IPS-18a (cell line): Measurements from ENCODE around the gene DENND1A.

ENCODE experiments used
- H3K27ac ChIP-seq: one replicate; pipeline ENCODE4 v1.5.1; 2013; ENCODE audit warnings: low read length
- H3K27me3 ChIP-seq: one replicate; pipeline ENCODE4 v1.6.1; 2013; ENCODE audit warnings: mild to moderate bottlenecking, low read length; ENCODE audit not compliant: control insufficient read depth, insufficient read depth
- H3K36me3 ChIP-seq: one replicate; pipeline ENCODE4 v1.6.1; 2013; ENCODE audit warnings: low read depth, low read length; ENCODE audit not compliant: control insufficient read depth
- H3K4me1 ChIP-seq: one replicate; pipeline ENCODE4 v1.6.1; 2013; ENCODE audit warnings: low read depth, low read length; ENCODE audit not compliant: control insufficient read depth
- H3K4me3 ChIP-seq: one replicate; pipeline ENCODE4 v1.5.1; 2013; ENCODE audit warnings: low read length
- H3K9ac ChIP-seq: one replicate; pipeline ENCODE4 v1.6.1; 2013; ENCODE audit warnings: mild to moderate bottlenecking, low read length, moderate library complexity
- H3K9me3 ChIP-seq: one replicate; pipeline ENCODE4 v1.6.1; 2013; ENCODE audit warnings: low read depth, low read length; ENCODE audit not compliant: control insufficient read depth

Gene DENND1A

DNA sequence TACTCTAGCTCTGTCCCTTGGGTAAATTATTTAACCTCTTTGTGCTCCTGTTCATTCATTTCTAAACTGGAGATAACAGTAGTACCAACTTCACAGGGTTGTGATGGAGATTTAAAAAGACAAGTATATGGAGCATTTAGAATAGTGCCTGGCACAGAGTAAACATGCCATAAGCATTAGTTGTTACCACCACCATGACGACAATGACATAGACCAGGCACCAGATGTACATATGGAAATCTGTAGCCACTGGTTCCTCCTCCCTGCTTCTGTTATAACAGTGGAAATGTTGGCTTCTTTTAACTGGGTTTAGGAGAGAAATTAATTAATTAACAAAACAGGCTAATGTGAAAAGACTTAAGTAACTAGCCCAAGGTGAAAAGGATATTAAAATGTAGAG lies 217.5 kb downstream of the DENND1A start:
- Histone ChIP-seq H3K9me3 (no peaks in the 10 kb centered on the region), H3K4me1 (peaks cover 9% of the 10 kb centered on the region), H3K36me3 (no peaks in the 10 kb centered on the region), H3K27me3 (no peaks in the 10 kb centered on the region), H3K27ac (no peak overlapping the region), H3K4me3 (no peak overlapping the region), H3K9ac (no peak overlapping the region)

DNA sequence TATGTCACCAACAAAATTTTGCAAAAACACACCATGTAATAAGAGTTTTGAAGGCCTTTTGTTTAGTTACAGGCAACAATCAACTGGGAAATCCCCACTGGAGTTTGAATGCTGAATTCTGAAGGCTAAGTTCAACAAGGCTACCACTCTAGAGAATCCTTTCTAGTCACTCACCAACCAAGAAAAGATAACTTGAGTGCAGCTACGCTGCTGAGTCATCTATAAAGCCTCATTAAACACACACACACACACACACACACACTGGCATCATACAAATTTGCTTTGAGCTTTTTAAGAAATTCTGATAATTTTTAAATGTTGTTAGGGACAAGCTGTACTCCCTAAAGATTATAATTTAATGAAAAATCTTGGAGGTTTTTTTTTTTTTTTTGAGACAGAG lies 219.6 kb downstream of the DENND1A start:
- no peaks in the 10 kb centered on the region for H3K9me3 ChIP-seq

DNA sequence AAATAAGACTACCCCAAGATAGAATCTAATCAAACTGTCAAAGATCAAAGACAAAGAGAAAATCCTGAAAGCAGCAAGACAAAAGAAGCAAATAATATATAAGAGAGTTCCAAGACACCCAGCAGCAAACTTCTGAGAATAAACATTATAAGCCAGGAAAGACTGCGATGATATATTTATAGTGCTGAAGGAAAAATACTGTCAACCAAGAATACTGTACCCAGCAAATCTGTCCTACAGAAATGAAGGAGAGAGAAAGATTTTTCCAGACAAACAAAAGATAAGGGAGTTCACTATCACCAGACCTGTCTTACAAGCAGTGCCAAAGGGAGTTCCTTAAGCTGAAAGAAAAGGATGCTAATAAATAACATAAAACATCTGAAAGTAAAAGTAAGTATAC lies 227.4 kb downstream of the DENND1A start:
- H3K4me3 ChIP-seq: no peak overlapping the region
- peaks cover 5% of the 10 kb centered on the region for H3K9me3 ChIP-seq
- no peak overlapping the region for H3K9ac ChIP-seq
- no peaks in the 10 kb centered on the region for H3K4me1 ChIP-seq
- H3K27ac ChIP-seq: no peak overlapping the region
- H3K27me3 ChIP-seq: no peaks in the 10 kb centered on the region
- no peaks in the 10 kb centered on the region for H3K36me3 ChIP-seq

More for the DNA sequence above, 219.6 kb downstream of the DENND1A start:
- Histone ChIP-seq H3K36me3 (no peaks in the 10 kb centered on the region), H3K4me3 (no peak overlapping the region), H3K4me1 (peaks cover 9% of the 10 kb centered on the region), H3K9ac (no peak overlapping the region), H3K27me3 (no peaks in the 10 kb centered on the region), H3K27ac (no peak overlapping the region)

DNA sequence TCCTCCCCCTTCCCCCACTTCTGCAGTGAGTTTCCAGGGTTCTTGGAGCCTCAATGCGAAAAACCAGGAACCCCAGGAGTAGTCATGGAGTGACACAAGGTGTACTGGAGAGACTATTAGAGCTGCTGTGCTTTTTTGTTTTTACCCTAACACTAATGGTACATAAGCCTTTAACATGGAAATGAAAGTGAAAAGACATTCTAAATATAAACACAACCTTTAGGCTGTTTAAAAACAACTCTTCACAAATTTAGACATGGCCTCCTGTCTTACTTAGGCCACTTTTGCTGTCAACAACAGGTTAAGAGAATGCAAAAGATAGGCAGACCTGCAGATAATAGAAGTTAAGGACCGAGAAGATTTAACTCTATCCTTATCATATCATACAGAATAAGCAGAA lies 232.2 kb downstream of the DENND1A start:
- H3K27ac ChIP-seq: no peak overlapping the region
- H3K9ac ChIP-seq: no peak overlapping the region
- H3K4me1 ChIP-seq: peaks cover 3% of the 10 kb centered on the region
- peaks cover 5% of the 10 kb centered on the region for H3K9me3 ChIP-seq
- H3K27me3 ChIP-seq: no peaks in the 10 kb centered on the region
- H3K4me3 ChIP-seq: no peak overlapping the region
- H3K36me3 ChIP-seq: no peaks in the 10 kb centered on the region

DNA sequence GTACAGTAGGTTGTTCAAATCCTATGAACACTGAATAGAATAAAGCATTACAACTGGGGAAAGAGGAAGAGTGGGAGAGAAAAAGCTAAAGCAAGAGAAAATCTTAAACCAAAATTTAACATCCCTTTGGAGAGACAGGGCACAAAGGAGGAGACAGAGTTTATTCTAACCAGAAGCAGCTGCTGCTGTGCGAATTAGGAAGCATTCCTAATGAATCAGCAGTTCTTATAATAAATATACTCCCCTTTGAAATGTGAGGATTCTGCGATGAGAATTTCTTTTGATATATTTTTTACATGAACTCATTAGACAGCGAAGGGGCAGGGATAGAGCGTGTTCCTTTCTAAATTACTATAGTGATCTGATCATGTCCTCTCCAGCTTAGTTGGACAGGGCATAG lies 233.4 kb downstream of the DENND1A start:
- Histone ChIP-seq H3K27me3 (no peaks in the 10 kb centered on the region), H3K9me3 (no peaks in the 10 kb centered on the region), H3K4me1 (peaks cover 3% of the 10 kb centered on the region), H3K9ac (no peak overlapping the region), H3K27ac (no peak overlapping the region), H3K4me3 (no peak overlapping the region), H3K36me3 (no peaks in the 10 kb centered on the region)

DNA sequence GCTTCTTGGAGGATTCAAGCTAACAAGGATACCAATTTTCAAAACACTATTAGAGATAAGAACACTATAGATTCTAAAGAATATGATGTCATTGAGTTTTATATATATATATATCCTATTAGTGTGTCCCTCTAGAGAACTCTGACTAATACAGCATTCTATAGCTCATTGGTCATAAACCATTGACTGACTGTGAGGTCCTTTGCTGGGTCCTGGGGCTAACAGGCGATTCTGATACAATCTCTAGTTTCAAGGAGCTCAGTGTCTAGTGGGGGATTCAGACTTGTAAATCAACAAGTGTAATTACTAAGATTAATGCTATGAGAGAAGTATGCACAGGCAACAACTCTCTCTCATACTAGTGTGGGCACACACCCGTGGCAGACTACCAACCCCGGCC lies 234.5 kb downstream of the DENND1A start:
- Histone ChIP-seq H3K27me3 (no peaks in the 10 kb centered on the region), H3K36me3 (no peaks in the 10 kb centered on the region), H3K4me3 (no peak overlapping the region), H3K9me3 (no peaks in the 10 kb centered on the region), H3K4me1 (peaks cover 3% of the 10 kb centered on the region), H3K27ac (no peak overlapping the region), H3K9ac (no peak overlapping the region)

DNA sequence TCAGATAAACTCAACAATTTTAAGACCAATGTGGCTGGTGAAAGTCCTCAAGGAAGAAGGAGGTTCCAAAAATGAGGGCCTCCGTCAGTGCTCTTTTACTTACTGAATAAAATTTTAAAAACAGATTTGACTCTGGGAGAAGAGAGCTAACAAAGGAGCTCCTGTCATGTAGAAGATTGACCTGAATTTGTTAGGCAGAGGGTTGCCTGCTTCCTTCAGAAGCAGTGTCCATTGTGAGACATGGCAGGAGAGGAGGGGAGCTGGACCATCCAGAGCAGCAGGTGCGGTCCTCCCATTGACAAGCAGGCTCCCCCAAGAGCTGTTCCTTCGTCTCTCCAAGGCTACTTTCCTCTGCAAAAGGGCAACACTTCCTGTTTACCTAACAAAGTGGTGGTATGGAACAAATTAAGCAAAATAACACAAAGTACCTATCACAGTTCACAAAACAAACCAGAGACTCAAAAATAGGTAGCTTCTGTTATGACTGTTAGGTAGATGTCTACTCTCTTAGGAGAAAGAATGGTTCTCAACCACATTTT lies 238.1 kb downstream of the DENND1A start:
- H3K4me3 ChIP-seq: no peak overlapping the region
- no peaks in the 10 kb centered on the region for H3K27me3 ChIP-seq
- no peaks in the 10 kb centered on the region for H3K36me3 ChIP-seq
- no peak overlapping the region for H3K27ac ChIP-seq
- no peak overlapping the region for H3K9ac ChIP-seq
- peaks cover 3% of the 10 kb centered on the region for H3K4me1 ChIP-seq
- no peaks in the 10 kb centered on the region for H3K9me3 ChIP-seq

DNA sequence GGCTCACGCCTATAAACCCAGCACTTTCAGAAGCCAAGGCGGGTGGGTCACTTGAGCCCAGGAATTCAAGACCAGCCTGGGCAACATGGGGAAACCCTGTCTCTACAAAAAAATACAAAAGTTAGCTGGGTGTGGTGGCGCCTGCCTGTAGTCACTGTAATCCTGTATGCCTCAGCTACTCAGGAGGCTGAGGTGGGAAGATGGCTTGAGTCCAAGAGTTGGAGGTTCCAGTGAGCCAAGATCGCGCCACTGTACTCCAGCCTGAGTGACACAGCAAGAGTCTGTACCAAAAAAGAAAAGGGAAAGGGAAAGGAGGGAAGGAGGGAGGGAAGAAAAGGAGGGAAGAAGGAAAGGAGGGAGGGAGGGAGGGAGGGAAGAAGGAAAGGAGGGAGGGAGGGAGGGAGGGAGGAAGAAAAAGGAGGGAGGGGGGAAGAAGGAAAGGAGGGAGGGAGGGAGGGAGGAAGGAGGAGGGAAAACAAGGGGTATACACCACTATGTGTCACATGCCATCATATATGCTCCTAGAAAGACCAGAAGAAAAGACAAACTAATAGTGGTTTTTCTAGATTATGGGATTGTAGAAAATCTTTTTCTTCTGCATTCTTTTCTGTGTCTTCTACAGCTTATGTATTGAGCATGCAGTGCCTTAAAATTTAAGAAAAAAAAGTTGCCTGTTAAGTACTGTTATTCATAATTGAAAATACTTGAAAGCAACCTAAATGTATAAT lies 240.1 kb downstream of the DENND1A start:
- Histone ChIP-seq H3K9ac (no peak overlapping the region), H3K9me3 (no peaks in the 10 kb centered on the region), H3K36me3 (no peaks in the 10 kb centered on the region), H3K27me3 (no peaks in the 10 kb centered on the region), H3K27ac (no peak overlapping the region), H3K4me1 (no peaks in the 10 kb centered on the region), H3K4me3 (no peak overlapping the region)

DNA sequence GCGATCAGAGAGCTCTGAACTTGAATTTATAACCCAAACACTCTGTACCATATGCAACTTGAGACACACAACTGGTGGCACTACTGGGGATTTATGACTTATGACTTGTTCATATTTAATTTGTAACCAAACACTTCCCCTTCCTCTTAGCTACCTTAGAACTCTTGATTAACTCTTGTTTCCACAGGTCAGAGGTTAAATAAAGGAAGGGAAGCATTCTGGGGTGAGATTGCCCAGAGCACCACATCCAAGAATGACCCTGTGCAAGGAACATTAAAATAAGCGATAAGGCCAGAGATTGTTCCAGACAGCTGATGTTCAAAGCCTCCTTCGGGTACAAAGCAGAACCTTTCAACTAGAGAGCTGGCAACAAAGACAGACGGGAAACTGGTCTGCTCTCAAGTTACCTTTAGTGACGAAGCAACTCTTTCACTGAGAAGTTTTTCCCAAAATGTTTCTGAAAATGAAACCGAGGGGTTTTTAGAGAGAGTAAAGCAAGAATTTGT lies 242.6 kb downstream of the DENND1A start:
- Histone ChIP-seq H3K27me3 (no peaks in the 10 kb centered on the region), H3K27ac (no peak overlapping the region), H3K4me1 (no peaks in the 10 kb centered on the region), H3K9ac (no peak overlapping the region), H3K9me3 (no peaks in the 10 kb centered on the region), H3K4me3 (no peak overlapping the region), H3K36me3 (no peaks in the 10 kb centered on the region)

DNA sequence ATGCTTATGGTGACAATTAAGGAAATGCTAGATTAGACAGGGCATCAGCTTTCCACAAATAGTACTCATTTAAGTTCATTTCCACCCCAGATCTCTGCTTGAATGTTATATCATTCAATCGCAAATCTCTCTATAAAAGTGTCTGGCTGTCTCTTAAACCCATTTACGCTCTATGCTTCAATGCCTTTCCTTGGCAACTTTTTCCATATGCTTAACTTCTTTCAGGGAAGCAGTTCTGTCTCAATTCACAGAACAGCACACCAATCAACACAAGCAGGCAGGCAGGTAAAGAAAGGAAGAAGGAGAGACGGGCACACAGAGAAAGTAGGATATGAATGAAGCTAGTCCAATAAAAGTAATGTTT lies 243.1 kb downstream of the DENND1A start:
- Histone ChIP-seq H3K9me3 (no peaks in the 10 kb centered on the region), H3K27me3 (no peaks in the 10 kb centered on the region), H3K27ac (no peak overlapping the region), H3K36me3 (no peaks in the 10 kb centered on the region), H3K4me3 (no peak overlapping the region), H3K4me1 (no peaks in the 10 kb centered on the region), H3K9ac (no peak overlapping the region)

DNA sequence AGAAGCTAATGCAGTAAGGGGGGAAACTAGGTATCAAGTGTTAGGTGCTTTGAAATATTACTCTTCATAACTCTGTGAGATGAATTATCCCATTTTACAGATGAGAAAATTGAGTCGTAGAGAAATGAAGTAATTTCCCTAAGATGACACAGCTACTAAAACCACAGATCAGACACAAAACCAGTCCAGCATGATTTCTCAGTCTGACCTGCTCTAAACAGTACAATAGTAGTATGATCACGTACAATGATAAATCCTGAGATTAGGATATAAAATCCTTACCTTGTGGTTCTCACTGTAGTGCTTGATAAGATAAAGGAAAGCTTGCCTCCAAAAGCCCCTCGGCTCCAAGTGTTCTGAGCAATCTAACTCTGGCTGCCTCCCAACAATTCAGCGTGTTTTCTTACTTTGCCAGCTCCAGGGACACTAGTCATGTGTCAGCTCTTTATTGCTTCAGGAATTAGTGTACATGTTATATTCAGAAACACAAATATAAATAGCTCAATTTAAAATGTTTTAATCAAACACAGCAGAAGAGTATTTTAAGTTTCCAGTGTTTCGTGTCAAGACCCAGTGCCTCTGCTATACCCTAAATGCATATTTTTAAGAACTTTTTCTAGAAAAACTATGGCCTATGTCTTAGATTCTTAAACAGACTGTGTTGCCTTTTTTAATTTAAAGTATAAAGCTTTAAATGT lies 243.6 kb downstream of the DENND1A start:
- H3K27ac ChIP-seq: no peak overlapping the region
- H3K9me3 ChIP-seq: no peaks in the 10 kb centered on the region
- H3K9ac ChIP-seq: no peak overlapping the region
- no peaks in the 10 kb centered on the region for H3K36me3 ChIP-seq
- no peaks in the 10 kb centered on the region for H3K4me1 ChIP-seq
- H3K4me3 ChIP-seq: no peak overlapping the region
- no peaks in the 10 kb centered on the region for H3K27me3 ChIP-seq
